ENCODE results near the gene ADARB1.
A peak's percentile ranks its signal among the peaks of the same experiment; 100 is the strongest.

The ADARB1 gene

DNA sequence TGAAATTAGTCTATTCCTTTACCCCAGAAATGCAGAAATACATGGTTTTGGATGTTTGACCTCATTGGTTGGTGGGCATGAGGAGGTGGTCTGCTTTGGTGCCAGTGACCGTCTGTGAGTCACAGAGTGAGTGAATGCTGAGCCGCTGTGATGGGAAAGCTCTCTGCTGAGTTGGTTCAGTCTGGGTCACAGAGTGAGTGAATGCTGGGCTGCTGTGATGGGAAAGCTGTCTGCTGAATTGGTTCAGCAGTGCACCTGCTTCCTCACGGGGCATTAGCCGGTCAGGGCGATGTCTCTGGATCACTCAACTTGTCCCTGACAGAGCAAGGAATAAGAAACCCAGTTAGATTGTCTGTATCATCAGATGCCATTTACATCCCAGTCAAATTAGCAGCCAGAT lies 40.8 kb downstream of the ADARB1 start:
- TF ChIP-seq, protein P1, sequence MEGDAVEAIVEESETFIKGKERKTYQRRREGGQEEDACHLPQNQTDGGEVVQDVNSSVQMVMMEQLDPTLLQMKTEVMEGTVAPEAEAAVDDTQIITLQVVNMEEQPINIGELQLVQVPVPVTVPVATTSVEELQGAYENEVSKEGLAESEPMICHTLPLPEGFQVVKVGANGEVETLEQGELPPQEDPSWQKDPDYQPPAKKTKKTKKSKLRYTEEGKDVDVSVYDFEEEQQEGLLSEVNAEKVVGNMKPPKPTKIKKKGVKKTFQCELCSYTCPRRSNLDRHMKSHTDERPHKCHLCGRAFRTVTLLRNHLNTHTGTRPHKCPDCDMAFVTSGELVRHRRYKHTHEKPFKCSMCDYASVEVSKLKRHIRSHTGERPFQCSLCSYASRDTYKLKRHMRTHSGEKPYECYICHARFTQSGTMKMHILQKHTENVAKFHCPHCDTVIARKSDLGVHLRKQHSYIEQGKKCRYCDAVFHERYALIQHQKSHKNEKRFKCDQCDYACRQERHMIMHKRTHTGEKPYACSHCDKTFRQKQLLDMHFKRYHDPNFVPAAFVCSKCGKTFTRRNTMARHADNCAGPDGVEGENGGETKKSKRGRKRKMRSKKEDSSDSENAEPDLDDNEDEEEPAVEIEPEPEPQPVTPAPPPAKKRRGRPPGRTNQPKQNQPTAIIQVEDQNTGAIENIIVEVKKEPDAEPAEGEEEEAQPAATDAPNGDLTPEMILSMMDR (conservative IDR thresholded peaks at IDR 0.05): no peak

GRCh38 chr21:45116066-45116465 lies 41.7 kb downstream of the ADARB1 start:
- TF ChIP-seq, protein P1 (conservative IDR thresholded peaks at IDR 0.05): no peak
- no peak overlapping the region for H3K27ac ChIP-seq

More for the DNA sequence above, 40.8 kb downstream of the ADARB1 start:
- H3K27ac ChIP-seq: no peak overlapping the region; the same call in 1 of the 2 replicates

GRCh38 chr21:45117314-45117713 lies 42.9 kb downstream of the ADARB1 start:
- H3K27ac ChIP-seq: no peak overlapping the region
- TF ChIP-seq, protein P1 (conservative IDR thresholded peaks at IDR 0.05): no peak

DNA sequence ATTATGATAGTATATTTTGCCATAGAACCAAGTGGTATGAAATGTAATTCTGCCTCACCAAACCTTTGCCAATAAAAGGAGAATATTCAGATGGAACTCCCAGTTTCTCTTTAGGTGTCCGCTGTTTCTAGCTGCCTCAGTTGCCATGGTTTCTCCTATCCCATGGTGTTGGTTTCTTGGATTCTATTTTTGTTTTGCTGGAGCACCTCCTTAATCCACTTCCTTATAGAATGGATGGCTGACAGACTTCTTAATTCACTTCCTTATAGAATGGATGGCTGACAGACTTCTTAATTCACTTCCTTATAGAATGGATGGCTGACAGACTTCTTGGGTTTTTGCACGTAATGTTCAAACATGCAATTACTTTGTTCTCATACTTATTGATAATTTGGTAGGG lies 43.7 kb downstream of the ADARB1 start:
- H3K27ac ChIP-seq: no peak overlapping the region
- TF ChIP-seq, protein P1 (conservative IDR thresholded peaks at IDR 0.05): no peak

DNA sequence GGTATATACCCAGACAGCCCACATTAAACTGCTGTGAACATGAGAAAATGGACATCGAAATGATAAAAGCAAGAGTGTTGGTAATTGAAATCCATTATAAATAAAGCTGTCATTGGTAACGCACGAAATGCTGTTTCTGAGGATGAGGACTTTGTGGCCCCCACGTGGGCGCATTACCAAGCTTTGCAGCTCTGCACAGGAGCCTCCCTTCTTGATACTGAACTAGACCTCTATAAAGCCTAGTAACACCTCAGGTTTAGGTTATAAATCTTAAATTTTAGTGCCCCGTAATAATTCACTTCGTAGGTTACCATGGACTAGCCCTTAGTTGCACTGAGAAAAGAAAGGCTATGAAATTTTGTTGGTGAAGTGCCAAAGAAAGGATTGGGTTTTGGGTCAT lies 45.4 kb downstream of the ADARB1 start:
- TF ChIP-seq, protein P1 (conservative IDR thresholded peaks at IDR 0.05): no peak

GRCh38 chr21:45120975-45121374 lies 46.6 kb downstream of the ADARB1 start:
- TF ChIP-seq, protein P1 (conservative IDR thresholded peaks at IDR 0.05): no peak
- H3K27ac ChIP-seq: peak overlapping the region; percentile 92

More for the DNA sequence above, 45.4 kb downstream of the ADARB1 start:
- peak overlapping the region; percentile 92 for H3K27ac ChIP-seq

DNA sequence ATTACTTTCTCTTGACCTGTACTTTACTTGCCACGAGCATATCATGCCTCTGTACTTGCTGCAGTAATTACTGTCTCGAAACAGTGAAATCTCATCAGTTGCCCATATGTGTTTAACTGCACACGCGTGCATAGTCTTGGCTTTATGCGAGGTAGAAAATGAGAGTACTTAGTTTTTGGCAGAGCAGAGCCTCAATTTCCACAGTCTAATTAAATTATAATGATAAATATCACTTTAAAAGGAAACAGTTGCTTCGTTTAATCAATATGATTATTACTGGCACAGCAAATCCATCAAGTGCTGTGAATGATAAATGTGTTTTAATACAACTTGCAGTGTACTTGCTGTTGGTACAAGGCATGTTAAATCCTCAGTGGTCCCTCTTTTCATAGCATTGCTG lies 47.6 kb downstream of the ADARB1 start:
- H3K27ac ChIP-seq: peak overlapping the region; percentile 92
- TF ChIP-seq, protein P1 (conservative IDR thresholded peaks at IDR 0.05): no peak

All from VCaP (cell line).